ENCODE data around the gene UFSP2. TPM values are rescaled to one million over a fixed set of nuclear protein-coding genes. Genes with fewer than 3 reads are reported as not detected.

Gene UFSP2
- total and polyA plus RNA-seq, 9 donors: 33.4 to 69.3 (median 51.3) TPM

- H3K4me1 ChIP-seq (ENCODE audit: insufficient read depth): peaks cover 2% of the 10 kb centered on the region
- no peaks in the 10 kb centered on the region for H3K27me3 ChIP-seq
- no peak for TF ChIP-seq CTCF (IDR thresholded peaks at IDR 0.05)
- no peak for TF ChIP-seq EP300 (IDR thresholded peaks at IDR 0.05)
- no peaks in the 10 kb centered on the region for H3K36me3 ChIP-seq
- WGBS, 3 donors: 61 to 73% (median 73%) methylated on average over 5 of the region's 5 CpGs
- intact Hi-C loops (cut with DNase I): no loop called here
- no peaks in the 10 kb centered on the region for H3K9me3 ChIP-seq
- no peak overlapping the region for H3K4me3 ChIP-seq
- DNase-seq: no peak
- no peak overlapping the region for H3K27ac ChIP-seq
Measured at GRCh38 chr4:185429660-185430059, 3.9 kb upstream of the UFSP2 start.

- no peak for TF ChIP-seq CTCF (IDR thresholded peaks at IDR 0.05)
- no peak for TF ChIP-seq POLR2A (IDR thresholded peaks at IDR 0.05)
- no peak for TF ChIP-seq EP300 (IDR thresholded peaks at IDR 0.05)
- DNase-seq: no peak
- Histone ChIP-seq H3K9me3 (no peaks in the 10 kb centered on the region), H3K4me1 (ENCODE audit: insufficient read depth) (peaks cover 5% of the 10 kb centered on the region), H3K27me3 (no peaks in the 10 kb centered on the region), H3K27ac (no peak overlapping the region), H3K4me3 (no peak overlapping the region), H3K36me3 (no peaks in the 10 kb centered on the region)
- intact Hi-C loops (cut with DNase I): no loop called here
- 87 to 90% (median 89%) methylated on average over 22 of the region's 22 CpGs for WGBS, 3 donors
Measured at GRCh38 chr4:185426960-185427688, 1.4 kb upstream of the UFSP2 start.

DNA sequence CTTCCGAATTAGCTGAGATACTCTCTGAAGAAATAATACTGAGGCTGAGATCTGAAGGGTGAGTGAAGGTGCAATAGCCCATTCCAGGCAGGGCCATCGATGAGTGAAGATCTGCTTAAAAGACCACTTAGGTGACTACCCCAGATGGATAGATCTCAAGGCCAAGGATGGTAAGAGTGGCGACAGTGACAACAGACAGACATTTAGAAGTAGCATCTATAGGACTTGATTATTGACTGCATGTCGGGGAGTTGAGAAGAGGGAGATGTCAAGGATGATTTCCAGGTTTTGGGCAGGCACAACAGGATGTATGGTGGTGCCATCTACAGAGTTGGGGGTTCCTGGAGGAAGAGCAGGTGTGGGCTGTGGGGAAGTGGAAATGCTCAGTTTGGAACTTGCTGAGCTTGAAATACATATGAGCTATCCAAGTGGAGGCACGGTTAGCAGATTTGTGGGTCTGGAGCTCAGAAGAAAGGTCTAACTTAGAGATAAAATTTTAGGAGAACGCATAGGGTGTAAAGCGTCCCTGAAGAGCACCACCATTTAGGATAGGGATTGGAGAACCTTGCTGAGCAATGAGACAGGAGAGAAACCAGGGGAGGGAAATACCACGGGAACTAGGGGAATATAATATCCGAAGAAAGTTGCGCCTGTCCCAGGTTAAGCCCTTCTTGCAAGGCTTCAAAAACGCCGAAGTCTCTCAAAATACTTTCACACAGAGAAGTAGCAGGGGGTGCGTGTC, 688 bp downstream of the UFSP2 start:
- no peak for TF ChIP-seq POLR2A (IDR thresholded peaks at IDR 0.05)
- TF ChIP-seq CTCF (IDR thresholded peaks at IDR 0.05): no peak
- no peak for TF ChIP-seq EP300 (IDR thresholded peaks at IDR 0.05)
- DNase-seq: peak in 1 of 5 donors; percentile 24
- Histone ChIP-seq H3K4me3 (peak overlapping the region; percentile 71), H3K4me1 (ENCODE audit: insufficient read depth) (peaks cover 8% of the 10 kb centered on the region), H3K36me3 (no peaks in the 10 kb centered on the region), H3K9me3 (no peaks in the 10 kb centered on the region), H3K27me3 (no peaks in the 10 kb centered on the region), H3K27ac (peak overlapping the region; percentile 61 to 91)
- intact Hi-C loops (cut with DNase I): no loop called here
- 12 to 17% (median 14%) methylated on average over 13 of the region's 13 CpGs for WGBS, 3 donors

GRCh38 chr4:185421366-185422124, 4.2 kb downstream of the UFSP2 start:
- Histone ChIP-seq H3K27ac (no peak overlapping the region), H3K9me3 (no peaks in the 10 kb centered on the region), H3K27me3 (no peaks in the 10 kb centered on the region), H3K36me3 (no peaks in the 10 kb centered on the region), H3K4me1 (ENCODE audit: insufficient read depth) (peaks cover 8% of the 10 kb centered on the region), H3K4me3 (no peak overlapping the region)
- TF ChIP-seq EP300 (IDR thresholded peaks at IDR 0.05) (no peak), CTCF (IDR thresholded peaks at IDR 0.05) (no peak), POLR2A (IDR thresholded peaks at IDR 0.05) (no peak)
- DNase-seq: no peak
- 11 to 24% (median 15%) methylated on average over 2 of the region's 2 CpGs for WGBS, 3 donors
- intact Hi-C loops (cut with DNase I): no loop called here
